ENCODE measurements around the gene ZBTB42.
"Not testable (repeated sequence)": the region's sequence is repeated elsewhere in the genome, so short reads cannot be mapped to it uniquely, and the experiment has no call there.

The ZBTB42 gene

DNA sequence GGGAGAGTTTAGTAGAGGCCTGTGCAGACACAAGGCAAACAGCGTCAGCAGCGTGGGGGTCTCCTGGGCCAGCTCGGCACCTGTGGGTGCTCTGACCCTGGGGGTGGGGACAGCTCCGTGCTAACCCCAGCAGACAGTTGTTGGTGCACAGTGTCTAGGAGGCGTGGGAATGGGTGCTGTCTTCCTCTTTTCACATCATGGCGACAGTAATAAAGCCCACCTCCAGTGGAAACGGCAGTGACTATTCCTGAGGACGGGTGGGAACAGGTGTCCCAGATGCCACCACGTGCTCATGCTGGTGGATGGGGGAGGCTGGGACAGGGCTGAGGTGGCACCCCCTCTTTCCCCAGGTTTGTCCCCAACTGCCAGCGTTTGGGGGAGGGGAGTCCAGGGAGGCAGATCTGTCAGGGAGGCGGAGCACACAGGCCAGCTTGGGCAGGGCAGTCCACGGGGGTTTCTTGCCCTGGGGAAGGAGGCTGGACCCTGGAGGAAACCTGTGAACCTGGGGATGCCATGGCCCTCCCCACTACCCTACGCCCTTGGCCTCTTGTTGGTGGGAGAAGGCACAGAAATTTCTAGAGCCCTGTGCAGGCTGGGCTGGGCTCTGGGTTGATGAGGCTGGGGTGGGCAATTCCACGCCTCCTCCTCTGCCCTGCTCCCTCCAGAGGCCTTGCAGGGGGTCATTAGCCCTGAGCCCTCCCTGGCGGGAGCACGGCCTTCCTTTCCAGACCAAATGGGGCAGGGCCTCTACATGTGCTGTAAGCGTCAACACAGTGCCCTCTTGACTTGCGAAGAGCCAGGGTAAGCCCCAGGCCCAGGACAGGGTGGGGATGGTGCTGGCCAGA lies 3.8 kb downstream of the ZBTB42 start:
- intact Hi-C loops (cut with DNase I), result no loop called here
- DNase-seq, result no peak

DNA sequence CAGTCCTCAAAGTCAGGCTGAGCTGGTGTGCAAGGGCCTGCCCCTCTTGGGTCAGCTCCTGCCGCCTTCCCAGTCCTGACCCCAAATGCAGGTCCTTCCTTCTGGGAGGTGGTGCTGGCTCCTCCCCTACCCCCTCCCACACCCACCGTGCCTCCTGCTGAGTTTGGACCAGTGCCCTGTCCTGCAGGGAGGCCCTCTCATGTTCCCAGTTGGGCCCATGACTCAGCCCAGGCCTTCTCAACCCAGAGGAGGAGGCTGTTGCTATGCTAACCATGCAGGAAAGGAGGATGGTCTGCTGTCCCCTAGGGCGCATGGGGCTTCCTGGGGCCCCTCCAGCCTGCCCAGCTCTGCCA lies 4.4 kb downstream of the ZBTB42 start:
- DNase-seq, result peak in 2 of 10 donors; percentile 5 to 64
- intact Hi-C loops (cut with DNase I), result no loop called here

DNA sequence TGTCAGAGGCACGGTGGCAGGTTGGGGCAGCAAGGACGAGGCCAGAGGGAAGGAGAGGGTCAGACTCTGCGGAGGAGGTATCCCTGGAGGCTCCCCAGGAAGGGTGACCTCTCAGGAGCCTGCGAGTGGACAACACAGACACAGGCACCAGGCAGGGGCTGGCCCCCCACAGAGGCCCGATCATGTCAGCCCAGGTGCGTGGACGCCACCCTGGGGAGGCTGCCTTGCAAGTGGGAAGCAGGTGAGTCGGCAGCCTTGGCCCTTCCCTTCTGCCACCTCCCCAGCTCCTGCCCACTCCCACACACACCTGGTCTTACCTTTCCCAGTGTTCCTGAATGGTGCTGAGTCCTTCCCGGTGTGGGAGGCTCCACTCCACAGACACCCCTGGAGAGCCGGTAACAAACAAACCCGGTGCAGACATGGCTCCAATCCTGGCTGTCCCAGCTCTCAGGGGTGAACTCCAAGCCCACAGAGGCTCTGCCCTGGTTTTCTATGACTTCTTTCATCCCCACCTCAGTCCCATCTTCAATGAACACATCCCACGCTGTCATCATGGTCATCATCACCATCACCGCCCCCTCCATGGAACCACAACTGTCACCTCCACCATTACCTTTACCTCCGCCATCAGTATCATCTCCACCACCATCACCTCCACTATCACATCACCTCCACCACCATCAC lies 5.2 kb downstream of the ZBTB42 start:
- peak in 1 of 10 donors; percentile 76 for DNase-seq
- intact Hi-C loops (cut with DNase I), result no loop called here

DNA sequence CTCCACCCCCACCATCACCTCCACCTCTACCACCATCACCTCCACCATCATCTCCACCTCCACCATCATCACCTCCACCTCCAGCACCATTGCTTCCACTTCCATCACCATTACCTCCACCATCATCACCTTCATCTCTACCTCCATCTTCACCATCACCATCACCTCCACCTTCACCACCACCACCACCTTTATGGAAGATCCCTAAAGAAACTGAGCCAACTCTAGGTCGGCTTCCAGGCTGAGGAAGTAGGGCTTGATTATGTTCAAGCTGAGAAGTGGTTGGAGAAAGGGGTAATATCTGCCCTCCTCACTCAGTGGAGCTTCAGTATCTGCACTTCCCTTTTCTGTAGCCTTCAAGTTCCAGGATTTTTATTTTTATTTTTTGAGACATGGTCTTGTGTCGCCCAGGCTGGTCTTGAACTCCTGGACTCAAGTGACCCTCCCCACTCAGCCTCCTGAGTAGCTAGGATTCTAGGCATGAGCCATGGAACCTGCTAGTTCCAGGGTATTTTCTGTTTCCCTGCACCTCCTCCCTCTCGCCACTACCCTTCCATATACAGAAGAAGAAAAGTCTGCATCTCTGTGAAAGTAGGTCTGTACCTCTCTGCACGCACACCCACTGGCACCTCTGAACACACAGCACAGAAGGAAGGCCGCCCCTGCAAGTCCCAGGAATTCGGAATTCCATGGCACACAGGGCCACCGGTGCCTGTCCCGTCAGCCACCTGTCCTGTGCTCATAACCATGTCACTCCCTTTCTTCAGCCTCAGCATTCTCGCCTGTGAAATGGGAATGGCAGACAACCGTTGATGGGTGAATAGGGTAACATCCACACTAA lies 5.9 kb downstream of the ZBTB42 start:
- intact Hi-C loops (cut with DNase I), result no loop called here
- DNase-seq, result no peak

DNA sequence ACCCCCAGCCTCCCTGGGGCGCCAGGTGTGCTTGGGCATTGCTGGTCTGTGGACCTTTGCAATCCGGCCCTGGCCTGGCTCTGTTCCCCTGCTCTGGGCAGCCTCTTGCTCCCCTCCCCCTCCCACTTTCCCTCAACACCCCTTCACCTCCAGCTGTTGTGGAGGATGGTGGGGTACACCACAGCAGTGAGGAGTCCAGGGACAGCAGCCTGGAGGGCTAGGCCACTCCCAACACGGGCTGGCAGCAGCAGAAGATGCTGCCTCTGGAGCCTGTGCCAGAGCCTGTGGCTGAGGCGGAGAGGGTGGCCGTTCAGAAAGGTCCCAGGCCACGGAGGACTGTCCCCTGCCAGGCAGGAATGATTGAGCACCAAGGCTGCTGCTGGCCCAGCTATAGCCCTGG lies 7.6 kb downstream of the ZBTB42 start:
- DNase-seq, result peak in 2 of 10 donors; percentile 30 to 62
- intact Hi-C loops (cut with DNase I), result no loop called here

DNA sequence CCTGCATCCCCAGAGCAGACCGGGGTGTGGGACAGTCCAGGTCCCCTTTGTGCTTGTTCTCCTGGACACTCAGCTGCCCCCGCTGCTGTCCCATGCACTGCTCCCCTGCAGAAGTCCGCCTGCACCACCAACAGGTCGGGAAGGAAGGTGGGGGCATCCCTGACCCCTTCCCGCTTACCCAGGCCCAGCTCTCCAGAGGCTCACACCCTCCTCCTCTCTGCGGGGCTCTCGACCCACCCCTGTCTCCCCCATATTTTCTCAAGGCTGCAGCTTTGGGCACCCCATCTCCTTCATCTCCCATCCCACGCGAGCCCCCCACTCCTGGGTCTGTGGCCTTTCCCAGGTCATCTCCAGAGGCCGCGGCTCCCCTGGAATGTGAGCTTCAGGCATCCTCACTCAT lies 9.4 kb downstream of the ZBTB42 start:
- intact Hi-C loops (cut with DNase I), result no loop called here
- DNase-seq, result peak in 3 of 10 donors; percentile 49 to 76 (median 53)

DNA sequence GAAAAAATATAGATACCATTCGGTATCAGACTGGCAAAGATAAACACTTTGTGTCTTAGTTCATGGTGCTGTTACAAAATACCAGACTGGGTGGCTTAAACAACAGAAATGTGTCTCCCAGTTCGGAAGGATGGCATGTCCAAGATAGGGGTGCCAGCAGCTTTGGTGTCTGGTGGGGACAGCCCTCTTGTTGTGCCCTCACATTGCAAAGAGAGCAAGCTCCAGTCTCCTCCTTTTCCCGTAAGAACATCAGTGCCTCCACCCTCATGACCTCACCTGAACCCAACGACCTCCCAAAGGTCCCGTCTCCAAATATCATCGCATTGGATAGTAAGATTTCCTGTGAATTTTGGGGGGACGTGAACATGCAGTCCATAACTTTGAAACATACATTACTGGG lies 12.4 kb downstream of the ZBTB42 start:
- intact Hi-C loops (cut with DNase I), result no loop called here
- DNase-seq, result peak in 2 of 10 donors; percentile 39 to 53

DNA sequence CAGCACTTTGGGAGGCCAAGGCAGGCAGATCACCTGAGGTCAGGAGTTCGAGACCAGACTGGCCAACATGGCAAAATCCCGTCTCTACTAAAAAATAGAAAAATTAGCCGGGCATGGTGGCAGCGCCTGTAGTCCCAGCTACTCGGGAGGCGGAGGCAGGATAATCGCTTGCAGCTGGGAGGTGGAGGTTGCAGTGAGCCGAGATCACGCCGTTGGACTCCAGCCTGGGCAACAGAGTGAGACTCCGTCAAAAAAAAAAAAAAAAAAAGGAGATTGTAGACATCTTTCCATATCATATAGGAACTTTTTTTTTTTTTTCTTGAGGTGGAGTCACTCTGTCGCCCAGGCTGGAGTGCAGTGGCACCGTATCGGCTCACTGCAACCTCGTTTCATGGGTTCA lies 13.8 kb downstream of the ZBTB42 start:
- intact Hi-C loops (cut with DNase I), result not testable (repeated sequence)
- peak in 3 of 10 donors; percentile 11 to 65 (median 37) for DNase-seq

DNA sequence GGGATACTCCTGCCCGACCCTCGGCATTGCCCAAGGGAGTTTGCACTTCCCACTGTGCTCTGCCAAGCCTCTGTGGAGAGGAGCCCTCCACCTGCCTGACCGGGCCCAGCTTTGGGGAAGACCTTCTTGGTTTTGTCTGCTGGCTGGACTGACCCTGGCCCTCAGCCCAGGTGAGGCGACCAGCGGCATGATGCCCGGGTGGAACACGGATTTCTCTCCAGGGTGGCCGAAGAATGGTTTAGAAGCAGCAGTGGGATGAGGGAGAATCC lies 15.6 kb downstream of the ZBTB42 start:
- DNase-seq, result no peak
- intact Hi-C loops (cut with DNase I), result no loop called here

DNA sequence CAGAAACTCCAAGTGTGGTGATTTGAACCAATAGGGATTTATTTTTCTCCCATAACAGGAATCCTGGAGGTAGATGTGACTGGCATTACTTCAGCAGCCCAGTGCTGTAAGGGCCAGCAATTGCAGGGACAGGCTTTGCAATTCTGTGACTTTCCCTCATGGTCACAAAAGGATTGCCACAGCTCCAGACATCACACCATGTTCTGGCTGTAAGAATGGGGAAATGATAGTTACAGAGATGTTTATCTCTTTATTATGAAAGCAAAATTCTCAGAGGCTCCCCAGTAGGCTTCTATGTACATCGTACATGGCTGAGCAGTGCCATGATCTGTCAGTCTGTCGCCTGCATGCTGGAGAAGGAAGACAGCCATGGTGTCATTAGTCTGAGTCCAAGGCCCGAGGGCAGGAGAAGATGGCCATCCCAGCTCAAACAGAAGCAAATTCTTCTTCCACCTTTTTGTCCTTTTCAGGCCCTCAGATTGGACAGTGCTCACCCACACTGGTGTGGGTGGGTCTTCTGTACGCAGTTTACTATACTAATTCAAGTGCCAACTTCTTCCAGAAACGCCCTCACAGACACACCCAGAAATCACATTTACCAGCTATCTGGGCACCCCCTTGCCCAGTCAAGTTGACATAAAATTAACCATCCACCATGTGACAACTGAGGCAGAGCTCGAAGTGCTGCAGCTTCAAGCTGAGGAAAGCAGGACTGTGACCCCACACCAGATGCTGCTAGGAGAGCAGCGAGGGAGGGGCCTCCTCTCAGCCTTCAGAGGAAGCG lies 17.2 kb downstream of the ZBTB42 start:
- DNase-seq, result peak in 1 of 10 donors; percentile 26
- intact Hi-C loops (cut with DNase I), result no loop called here

DNA sequence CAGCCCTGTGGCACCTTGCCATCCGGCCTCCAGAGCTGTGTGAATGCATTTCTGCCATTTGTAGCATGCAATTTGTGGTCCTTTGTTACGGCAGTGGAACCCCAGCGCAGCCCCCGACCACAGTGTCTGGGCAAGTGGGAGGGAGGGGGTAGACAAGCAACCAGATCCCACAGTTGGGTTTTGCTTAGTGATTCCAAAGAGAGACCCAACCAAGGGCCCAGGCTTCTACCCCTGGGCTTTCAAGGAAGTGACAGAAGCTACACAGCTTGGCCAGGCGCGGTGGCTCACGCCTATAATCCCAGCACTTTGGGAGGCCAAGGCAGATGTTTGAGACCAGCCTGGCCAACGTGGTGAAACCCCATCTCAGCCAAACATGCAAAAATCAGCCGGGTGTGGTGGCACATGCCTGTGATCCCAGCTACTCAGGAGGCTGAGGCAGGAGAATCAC lies 17.8 kb downstream of the ZBTB42 start:
- DNase-seq, result peak in 2 of 10 donors; percentile 33 to 72
- intact Hi-C loops (cut with DNase I), result no loop called here

DNA sequence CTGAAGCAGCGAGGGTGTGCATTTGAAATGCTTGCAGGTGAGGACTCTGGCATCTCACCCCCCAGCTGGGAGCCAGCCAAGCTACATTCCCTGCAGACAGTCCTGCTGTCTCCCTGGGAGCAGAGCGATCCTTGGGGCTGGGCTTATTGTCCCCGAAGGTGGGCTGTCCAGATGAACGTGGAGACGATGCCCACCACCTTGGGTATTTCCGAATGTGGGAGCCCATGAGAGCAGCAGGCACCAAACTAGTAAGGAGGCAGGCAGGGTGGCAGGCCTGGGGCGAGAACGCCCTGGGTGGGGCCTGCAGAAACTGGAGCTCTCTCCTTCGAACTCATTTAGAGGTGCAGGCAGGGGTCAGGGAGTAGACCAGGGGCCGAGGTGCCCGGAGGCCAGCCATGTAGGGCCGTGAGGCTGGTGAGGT lies 18.5 kb downstream of the ZBTB42 start:
- intact Hi-C loops (cut with DNase I), result no loop called here

DNA sequence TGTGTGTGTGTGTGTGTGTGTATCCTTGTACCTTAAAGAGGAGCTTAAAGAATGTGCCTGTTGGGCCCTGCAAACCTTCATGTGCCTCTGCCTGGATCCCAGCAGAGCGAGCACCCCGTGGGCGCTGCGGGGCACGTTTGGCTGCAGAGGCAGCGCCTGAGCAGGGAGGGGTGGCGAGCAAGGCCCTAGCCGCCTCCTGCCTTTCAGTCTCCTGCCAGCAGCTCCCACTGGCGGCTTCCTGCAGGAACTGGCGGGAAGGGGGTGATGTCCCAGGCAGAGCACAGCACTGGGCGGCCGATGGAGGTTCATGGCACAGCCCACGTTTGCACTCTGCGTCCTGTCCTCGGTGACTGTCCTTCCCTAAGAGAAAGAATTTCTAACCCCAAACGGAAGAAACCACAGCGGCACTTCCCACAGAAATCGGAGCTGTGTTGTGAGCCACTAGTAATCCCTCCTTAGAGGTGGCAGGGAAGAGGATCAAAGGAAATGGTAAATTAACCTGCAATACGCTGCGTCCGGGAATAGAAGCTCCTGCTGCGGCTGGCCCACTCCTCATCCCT lies 19.8 kb downstream of the ZBTB42 start:
- DNase-seq, result peak in 9 of 10 donors; percentile 51 to 96 (median 69)
- intact Hi-C loops (cut with DNase I), result no loop called here

More for the DNA sequence above, 18.5 kb downstream of the ZBTB42 start:
- peak in 2 of 10 donors; percentile 25 to 57 for DNase-seq

DNA sequence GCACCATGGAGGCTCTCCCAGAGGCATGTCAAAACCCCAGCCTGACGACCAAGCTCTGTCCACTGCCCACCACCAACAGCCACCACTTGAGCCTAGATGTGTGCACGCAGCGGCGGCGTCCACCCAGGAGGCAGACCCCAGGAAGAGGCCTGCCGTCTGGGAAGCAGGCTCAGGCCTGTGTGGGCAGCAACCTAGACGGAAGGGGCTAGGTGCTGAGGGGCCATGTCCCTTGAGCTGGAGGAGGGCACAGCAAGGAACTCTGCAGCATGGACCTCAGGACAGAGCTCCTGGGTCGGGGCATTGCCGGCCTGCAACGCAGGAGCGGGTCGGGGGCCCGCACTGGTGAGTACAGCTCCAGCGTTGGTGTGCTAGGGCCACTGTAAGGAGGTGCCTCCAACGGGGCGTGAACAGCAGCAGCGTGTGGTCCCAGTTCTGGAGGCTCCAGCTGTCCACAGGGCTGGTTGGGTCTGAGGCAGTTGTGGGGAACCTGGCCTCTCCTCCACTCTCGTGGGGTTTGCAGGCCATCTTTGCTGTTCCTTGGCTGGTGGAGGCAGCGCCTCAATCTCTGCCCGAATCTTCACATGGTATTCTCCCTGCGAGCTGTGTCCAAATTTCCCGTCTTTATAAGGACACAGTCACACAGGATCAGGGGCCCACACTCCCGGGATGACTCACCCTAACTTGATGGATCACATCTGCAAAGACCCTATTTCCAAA lies 20.5 kb downstream of the ZBTB42 start:
- peak in 3 of 10 donors; percentile 39 to 82 (median 74) for DNase-seq
- intact Hi-C loops (cut with DNase I), result no loop called here

DNA sequence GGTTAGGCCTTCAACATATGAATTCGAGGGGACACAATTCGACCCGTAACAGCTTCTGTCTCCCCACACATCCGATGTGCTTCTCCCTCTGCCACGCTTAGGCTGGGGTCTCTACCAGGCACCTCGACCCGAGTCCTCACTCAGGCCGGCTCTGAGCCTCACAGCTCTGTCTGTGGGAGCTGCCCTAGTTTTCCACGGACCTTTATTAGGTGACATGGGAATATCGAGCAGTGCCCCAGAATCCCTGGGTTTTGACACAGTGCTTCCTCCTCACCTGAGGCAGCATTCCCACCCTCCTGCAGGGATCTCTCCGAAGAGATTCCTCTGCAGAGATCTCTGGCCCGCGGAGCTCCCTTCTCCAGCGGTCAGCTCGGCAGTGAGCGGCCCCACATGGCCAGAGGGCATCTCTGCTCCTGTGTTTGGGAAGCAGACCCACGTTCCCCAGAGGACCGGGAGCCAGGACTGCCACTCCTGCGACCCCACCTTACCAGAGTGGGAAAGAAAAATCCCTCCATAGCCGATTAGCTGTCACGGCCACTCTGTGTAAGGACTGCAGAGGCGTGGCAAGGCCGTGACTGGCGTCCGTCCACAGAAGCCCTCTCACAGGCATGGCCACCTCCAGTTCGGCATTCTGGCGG lies 21.2 kb downstream of the ZBTB42 start:
- peak in 2 of 10 donors; percentile 44 to 61 for DNase-seq
- intact Hi-C loops (cut with DNase I), result no loop called here

DNA sequence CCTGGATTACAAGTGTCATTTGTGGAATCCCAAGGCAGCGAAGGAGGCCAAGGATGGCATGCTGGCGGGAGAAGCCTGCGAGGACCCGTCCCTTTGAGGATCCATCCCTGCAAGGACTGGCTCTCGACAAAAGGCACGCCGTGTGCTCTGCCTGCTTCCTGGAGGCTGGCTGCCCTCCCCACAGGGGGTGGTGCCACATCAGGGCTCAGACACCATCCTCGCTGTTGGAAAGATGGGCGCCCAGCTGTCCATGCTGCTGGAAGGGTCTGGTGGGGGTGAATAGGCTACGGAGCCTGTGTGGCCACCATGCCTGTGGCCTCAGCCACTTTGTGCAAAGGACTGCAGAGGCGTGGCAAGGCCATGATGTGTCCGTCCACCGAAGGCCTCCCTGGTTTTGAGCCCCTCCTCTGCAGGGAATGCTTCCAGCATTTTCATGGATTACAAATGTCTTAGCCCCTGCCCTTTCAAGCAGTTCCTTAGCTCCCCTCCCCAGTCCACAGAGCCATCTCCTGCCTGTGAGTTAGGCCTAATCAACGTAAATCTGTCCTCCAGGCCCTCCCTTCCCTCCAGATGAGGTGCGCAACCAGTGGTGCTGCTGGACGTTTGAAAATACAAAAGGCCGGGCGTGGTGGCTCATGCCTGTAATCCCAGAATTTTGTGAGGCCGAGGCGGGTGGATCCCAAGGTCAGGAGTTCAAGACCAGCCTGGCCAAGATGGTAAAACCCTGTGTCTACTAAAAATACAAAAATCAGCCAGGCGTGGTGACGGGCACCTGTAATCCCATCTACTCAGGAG lies 22.1 kb downstream of the ZBTB42 start:
- peak in 1 of 10 donors; percentile 54 for DNase-seq
- intact Hi-C loops (cut with DNase I), result no loop called here

DNA sequence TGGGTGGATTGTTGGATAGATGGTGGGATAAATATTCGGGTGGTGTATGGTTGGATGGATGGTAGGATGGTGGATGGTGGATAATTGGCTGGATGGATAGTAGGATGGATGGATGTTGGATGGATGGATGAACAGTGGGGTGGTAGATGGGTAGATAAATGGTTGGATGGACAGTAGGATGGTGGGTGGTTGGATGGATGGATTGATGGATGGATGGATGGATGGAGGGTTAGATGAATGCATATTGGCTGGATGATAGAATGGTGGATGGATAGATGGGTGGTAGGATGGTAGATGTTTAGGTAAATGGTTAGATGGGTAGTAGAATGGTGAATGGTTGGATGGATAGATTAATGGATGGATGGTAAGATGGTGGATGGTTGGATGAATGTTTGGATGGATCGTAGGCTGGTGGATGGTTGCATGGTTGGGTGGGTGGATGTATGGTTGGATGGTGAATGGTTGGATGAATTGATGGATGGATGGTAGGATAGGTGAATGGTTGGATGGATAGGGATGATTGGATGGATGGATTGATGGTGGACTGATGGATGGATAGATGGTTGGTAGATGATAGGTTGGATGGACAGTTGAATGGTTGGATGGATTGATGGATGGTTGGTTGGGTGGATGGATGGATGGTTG lies 23.6 kb downstream of the ZBTB42 start:
- no peak for DNase-seq
- intact Hi-C loops (cut with DNase I), result no loop called here
